ENCODE measurements around the gene LTBP1. TPM values are rescaled to one million over a fixed set of nuclear protein-coding genes. Genes with fewer than 3 reads are reported as not detected.

LTBP1 gene
- total RNA-seq, 6 experiments from 2014 or later = 260 to 409 (median 335) TPM

- Mint-ChIP-seq H3K9me3 (no peaks in the 10 kb centered on the region), H3K4me1 (ENCODE audit: low read depth) (peaks cover 68% of the 10 kb centered on the region), H3K36me3 (ENCODE audit: low read depth) (peaks cover 24% of the 10 kb centered on the region), H3K27ac (peak overlapping the region; percentile 91), H3K27me3 (ENCODE audit: insufficient read depth) (no peaks in the 10 kb centered on the region), H3K4me3 (peak overlapping the region; percentile 95)
- no peak for DNase-seq
- TF ChIP-seq CTCF (IDR thresholded peaks at IDR 0.05) = no peak
These were observed 186.8 kb downstream of the LTBP1 start for GRCh38 chr2:33133454-33133952.

- H3K4me3 Mint-ChIP-seq = peak overlapping the region; percentile 95
- peak overlapping the region; percentile 91 for H3K27ac Mint-ChIP-seq
- H3K36me3 Mint-ChIP-seq (ENCODE audit: low read depth) = peaks cover 25% of the 10 kb centered on the region
- peaks cover 70% of the 10 kb centered on the region for H3K4me1 Mint-ChIP-seq (ENCODE audit: low read depth)
- H3K9me3 Mint-ChIP-seq = no peaks in the 10 kb centered on the region
- peak; percentile 67 for TF ChIP-seq CTCF (IDR thresholded peaks at IDR 0.05)
- peak; percentile 98 for DNase-seq
- H3K27me3 Mint-ChIP-seq (ENCODE audit: insufficient read depth) = no peaks in the 10 kb centered on the region
These were observed 187.5 kb downstream of the LTBP1 start for GRCh38 chr2:33134086-33134771.

- H3K4me3 Mint-ChIP-seq = peak overlapping the region; percentile 95
- no peak for TF ChIP-seq CTCF (IDR thresholded peaks at IDR 0.05)
- no peaks in the 10 kb centered on the region for H3K9me3 Mint-ChIP-seq
- peaks cover 32% of the 10 kb centered on the region for H3K36me3 Mint-ChIP-seq (ENCODE audit: low read depth)
- H3K27me3 Mint-ChIP-seq (ENCODE audit: insufficient read depth) = no peaks in the 10 kb centered on the region
- peak overlapping the region; percentile 91 for H3K27ac Mint-ChIP-seq
- peak; percentile 28 for DNase-seq
- H3K4me1 Mint-ChIP-seq (ENCODE audit: low read depth) = peaks cover 75% of the 10 kb centered on the region
These were observed 188.2 kb downstream of the LTBP1 start for GRCh38 chr2:33134791-33135560.

- H3K4me1 Mint-ChIP-seq (ENCODE audit: low read depth) = peaks cover 71% of the 10 kb centered on the region
- no peaks in the 10 kb centered on the region for H3K9me3 Mint-ChIP-seq
These were observed 188.9 kb downstream of the LTBP1 start for GRCh38 chr2:33135645-33136044.

GRCh38 chr2:33136056-33136455, 189.3 kb downstream of the LTBP1 start:
- peak overlapping the region; percentile 91 for H3K27ac Mint-ChIP-seq
- H3K9me3 Mint-ChIP-seq = no peaks in the 10 kb centered on the region
- no peak for TF ChIP-seq CTCF (IDR thresholded peaks at IDR 0.05)
- no peaks in the 10 kb centered on the region for H3K27me3 Mint-ChIP-seq (ENCODE audit: insufficient read depth)
- H3K36me3 Mint-ChIP-seq (ENCODE audit: low read depth) = peaks cover 38% of the 10 kb centered on the region
- H3K4me1 Mint-ChIP-seq (ENCODE audit: low read depth) = peaks cover 71% of the 10 kb centered on the region
- peak overlapping the region; percentile 95 for H3K4me3 Mint-ChIP-seq
- no peak for DNase-seq

More at GRCh38 chr2:33135645-33136044, 188.9 kb downstream of the LTBP1 start:
- peak overlapping the region; percentile 91 for H3K27ac Mint-ChIP-seq
- peak; percentile 29 for DNase-seq
- no peaks in the 10 kb centered on the region for H3K27me3 Mint-ChIP-seq (ENCODE audit: insufficient read depth)
- H3K4me3 Mint-ChIP-seq = peak overlapping the region; percentile 95
- H3K36me3 Mint-ChIP-seq (ENCODE audit: low read depth) = peaks cover 35% of the 10 kb centered on the region
- no peak for TF ChIP-seq CTCF (IDR thresholded peaks at IDR 0.05)

All from HFFc6 (cell line).